IMR-90 (cell line): ENCODE results near the gene EPHA6. TPM values are rescaled to one million over a fixed set of nuclear protein-coding genes. Genes with fewer than 3 reads are reported as not detected.

Experiments
- ATAC-seq: fragments of 200-7000 bp; cut with Tn5 transposase; 2 replicates; pipeline ENCODE4 v1.9.1; 2020; ENCODE audit warnings: low read depth, mild to moderate bottlenecking, moderate library complexity
- BruUV-seq: library from RNA; stranded (reverse); fragments of 400-500 nt; replicated peaks from 2 replicates; lab custom pipeline; 2021; lab: Mats Ljungman, UMichigan
- CTCF ChIA-PET: fragments of 300-600 bp; formaldehyde crosslinking; extraction: SDS; loops from one replicate; lab custom pipeline; 2021; ENCODE audit warnings: antibody characterized with exemption; lab: Yijun Ruan, JAX
- POLR2A ChIA-PET: fragments of 300-600 bp; sonication (Branson Sonifier 250); formaldehyde crosslinking; loops from one replicate; lab custom pipeline; 2022; ENCODE audit warnings: antibody characterized with exemption; ENCODE audit not compliant: unreplicated experiment; lab: Charles Lee
- DNase-seq: peaks from one replicate; pipeline ENCODE4 v3.0.0; 2013
- H2AFZ ChIP-seq: replicated peaks from 2 replicates; pipeline ENCODE3; 2013; ENCODE audit warnings: low read length, mild to moderate bottlenecking; ENCODE audit not compliant: poor library complexity
- H2AK5ac ChIP-seq: 2 replicates; pipeline ENCODE4 v1.6.1; 2013; ENCODE audit warnings: low read depth, low read length, inconsistent platforms
- H2AK9ac ChIP-seq: replicated peaks from 2 replicates; pipeline ENCODE3; 2013; ENCODE audit warnings: mild to moderate bottlenecking, low read depth, low read length, moderate library complexity; ENCODE audit not compliant: poor library complexity
- H2BK120ac ChIP-seq: 2 replicates; pipeline ENCODE4 v1.6.1; 2013; ENCODE audit warnings: low read depth, low read length, inconsistent platforms
- H2BK15ac ChIP-seq: 3 replicates; pipeline ENCODE4 v1.6.1; 2013; ENCODE audit warnings: low read depth, low read length, inconsistent platforms
- H2BK20ac ChIP-seq: 2 replicates; pipeline ENCODE4 v1.6.1; 2013; ENCODE audit warnings: low read depth, mild to moderate bottlenecking, inconsistent platforms, low read length, moderate library complexity
- H2BK5ac ChIP-seq: 2 replicates; pipeline ENCODE4 v1.6.1; 2013; ENCODE audit warnings: mild to moderate bottlenecking, low read depth, low read length, inconsistent platforms; ENCODE audit not compliant: poor library complexity, severe bottlenecking
- H3K14ac ChIP-seq: replicated peaks from 2 replicates; pipeline ENCODE4 v1.6.1; 2013; ENCODE audit warnings: low read depth, low read length, inconsistent platforms
- H3K18ac ChIP-seq: 2 replicates; pipeline ENCODE4 v1.6.1; 2013; ENCODE audit warnings: low read depth, low read length, control low read depth
- H3K23ac ChIP-seq: 2 replicates; pipeline ENCODE4 v1.6.1; 2013; ENCODE audit warnings: low read depth, low read length, inconsistent platforms
- H3K27ac ChIP-seq: 2 replicates; pipeline ENCODE4 v1.5.1; 2013; ENCODE audit warnings: mild to moderate bottlenecking, control low read depth, low read length; ENCODE audit not compliant: insufficient read depth
- H3K27me3 ChIP-seq: 2 replicates; pipeline ENCODE4 v1.6.1; 2013; ENCODE audit warnings: low read length; ENCODE audit not compliant: control insufficient read depth, insufficient read depth
- H3K36me3 ChIP-seq: 2 replicates; pipeline ENCODE4 v1.6.1; 2013; ENCODE audit warnings: low read length, mixed read lengths; ENCODE audit not compliant: control insufficient read depth, insufficient read depth
- H3K4ac ChIP-seq: 2 replicates; pipeline ENCODE4 v1.6.1; 2013; ENCODE audit warnings: low read depth, low read length, inconsistent platforms
- H3K4me1 ChIP-seq: 2 replicates; pipeline ENCODE4 v1.6.1; 2013; ENCODE audit warnings: low read length, mixed read lengths; ENCODE audit not compliant: control insufficient read depth, insufficient read depth
- H3K4me2 ChIP-seq: 2 replicates; pipeline ENCODE4 v1.6.1; 2013; ENCODE audit warnings: low read depth, mild to moderate bottlenecking, control low read depth, low read length, moderate library complexity
- H3K4me3 ChIP-seq: 2 replicates; pipeline ENCODE4 v1.5.1; 2013; ENCODE audit warnings: low read depth, mild to moderate bottlenecking, control low read depth, low read length, moderate library complexity; ENCODE audit not compliant: insufficient read depth
- H3K56ac ChIP-seq: 2 replicates; pipeline ENCODE4 v1.6.1; 2013; ENCODE audit warnings: low read length, inconsistent platforms; ENCODE audit not compliant: insufficient read depth; ENCODE audit errors: extremely low read depth
- H3K79me1 ChIP-seq, 2 experiments: 2 replicates each; pipeline ENCODE4 v1.6.1; 2013; ENCODE audit warnings: low read length in 2 of 2, inconsistent platforms in 1 of 2, low read depth in 1 of 2
- H3K9ac ChIP-seq: 2 replicates; pipeline ENCODE4 v1.6.1; 2013; ENCODE audit warnings: low read depth, low read length, control low read depth
- H3K9me1 ChIP-seq: 2 replicates; pipeline ENCODE4 v1.6.1; 2013; ENCODE audit warnings: low read length, inconsistent platforms; ENCODE audit not compliant: insufficient read depth
- H3K9me3 ChIP-seq: 2 replicates; pipeline ENCODE4 v1.6.1; 2013; ENCODE audit warnings: low read length; ENCODE audit not compliant: control insufficient read depth, insufficient read depth
- H4K20me1 ChIP-seq: 2 replicates; pipeline ENCODE4 v1.6.1; 2013; ENCODE audit warnings: low read length, inconsistent platforms; ENCODE audit not compliant: insufficient read depth
- H4K5ac ChIP-seq: 2 replicates; pipeline ENCODE4 v1.6.1; 2013; ENCODE audit warnings: mild to moderate bottlenecking, low read depth, low read length, control low read depth
- H4K8ac ChIP-seq, 2 experiments: 2 replicates each; pipeline ENCODE4 v1.6.1; 2013; ENCODE audit warnings: low read depth in 2 of 2, low read length in 2 of 2, control low read depth in 1 of 2, inconsistent platforms in 1 of 2
- H4K91ac ChIP-seq: 2 replicates; pipeline ENCODE4 v1.6.1; 2013; ENCODE audit warnings: low read depth, low read length, inconsistent platforms; ENCODE audit not compliant: insufficient read depth
- BHLHE40 ChIP-seq: fragments of 150-350 bp; IDR thresholded peaks from 2 replicates; pipeline ENCODE4 v1.6.1; 2016; ENCODE audit warnings: mild to moderate bottlenecking, low read depth, low read length
- CEBPB ChIP-seq: IDR thresholded peaks from 2 replicates; pipeline ENCODE4 v1.6.1; 2012; ENCODE audit warnings: low read depth, low read length, improper control_type of control experiment
- CHD1 ChIP-seq: IDR thresholded peaks from 2 replicates; pipeline ENCODE4 v1.6.1; 2012; ENCODE audit warnings: low read depth, low read length, improper control_type of control experiment
- FOS ChIP-seq: fragments of 150-350 bp; IDR thresholded peaks from 2 replicates; pipeline ENCODE4 v1.6.1; 2016; ENCODE audit warnings: low read depth, low read length
- MAFK ChIP-seq: IDR thresholded peaks from 2 replicates; pipeline ENCODE4 v1.6.1; 2012; ENCODE audit warnings: low read depth, low read length, improper control_type of control experiment
- MAZ ChIP-seq: IDR thresholded peaks from 2 replicates; pipeline ENCODE4 v1.6.1; 2012; ENCODE audit warnings: low read depth, mild to moderate bottlenecking, low read length, improper control_type of control experiment, moderate library complexity, borderline replicate concordance
- MXI1 ChIP-seq: IDR thresholded peaks from 2 replicates; pipeline ENCODE4 v1.6.1; 2012; ENCODE audit warnings: low read depth, mild to moderate bottlenecking, low read length, moderate library complexity, borderline replicate concordance
- RAD21 ChIP-seq: IDR thresholded peaks from 2 replicates; pipeline ENCODE4 v1.6.1; 2012; ENCODE audit warnings: low read length, improper control_type of control experiment
- RCOR1 ChIP-seq: IDR thresholded peaks from 2 replicates; pipeline ENCODE4 v1.6.1; 2012; ENCODE audit warnings: mild to moderate bottlenecking, low read length, improper control_type of control experiment; ENCODE audit not compliant: insufficient replicate concordance
- RFX5 ChIP-seq: IDR thresholded peaks from 2 replicates; pipeline ENCODE4 v1.8.0; 2012; ENCODE audit warnings: low read depth, mild to moderate bottlenecking, low read length, moderate library complexity
- SMC3 ChIP-seq: fragments of 150-350 bp; IDR thresholded peaks from 2 replicates; pipeline ENCODE4 v1.6.1; 2016; ENCODE audit warnings: low read depth, mild to moderate bottlenecking, antibody characterized with exemption, low read length, moderate library complexity
- WGBS, 2 experiments: methylation state at CpG; one replicate each; pipeline versions ENCODE4 v1.1.5 to v1.1.7; 2013; ENCODE audit warnings: missing lambda C conversion rate in 2 of 2; ENCODE audit not compliant: insufficient read length in 1 of 2; ENCODE audit errors: extremely low coverage in 2 of 2; 5-methylcytosine and 5-hydroxymethylcytosine counted together
- dilution Hi-C: fragments of 300-500 bp; cut with HindIII; formaldehyde crosslinking; loops from one replicate; pipeline ENCODE4 v1.14.3; 2018; ENCODE audit warnings: low sequenced_read_pairs; ENCODE audit not compliant: unreplicated experiment
- in situ Hi-C: fragments of 300-500 bp; cut with MboI; formaldehyde crosslinking; loops from 3 replicates; pipeline ENCODE4 v1.14.3; 2019; ENCODE audit warnings: low sequenced_read_pairs, inconsistent platforms, mixed read lengths
- intact Hi-C: fragments of 100-400 bp; cut with micrococcal nuclease; formaldehyde crosslinking; loops from 2 replicates; pipeline ENCODE4 v1.10.0; 2022
- polyA plus RNA-seq, 3 experiments: library from polyadenylated mRNA; depleted of rRNA; stranded (reverse); fragments of >200 nt; gene quantifications; 2 replicates each; pipeline ENCODE4 v1.2.3, GENCODE V29; 2012; ENCODE audit warnings: low replicate concordance in 1 of 3
- total RNA-seq: library from RNA; depleted of rRNA; stranded (reverse); fragments of >200 nt; gene quantifications from 2 replicates; pipeline ENCODE4 v1.2.3, GENCODE V29; 2012
- TF ChIP-seq, protein P1 (sequence below): fragments of 150-350 bp; IDR thresholded peaks from 2 replicates; pipeline ENCODE4 v1.6.1; 2017; ENCODE audit warnings: mild to moderate bottlenecking, antibody characterized with exemption, low read length, low read depth
- TF ChIP-seq, protein P2 (sequence below): conservative IDR thresholded peaks from 2 replicates; pipeline ENCODE4 v1.5.1; 2012; ENCODE audit warnings: mild to moderate bottlenecking, low read depth, low read length, improper control_type of control experiment

Gene EPHA6
- total and polyA plus RNA-seq, 2 of the 4 experiments (the other 2 are of a cell fraction) = not detected

DNA sequence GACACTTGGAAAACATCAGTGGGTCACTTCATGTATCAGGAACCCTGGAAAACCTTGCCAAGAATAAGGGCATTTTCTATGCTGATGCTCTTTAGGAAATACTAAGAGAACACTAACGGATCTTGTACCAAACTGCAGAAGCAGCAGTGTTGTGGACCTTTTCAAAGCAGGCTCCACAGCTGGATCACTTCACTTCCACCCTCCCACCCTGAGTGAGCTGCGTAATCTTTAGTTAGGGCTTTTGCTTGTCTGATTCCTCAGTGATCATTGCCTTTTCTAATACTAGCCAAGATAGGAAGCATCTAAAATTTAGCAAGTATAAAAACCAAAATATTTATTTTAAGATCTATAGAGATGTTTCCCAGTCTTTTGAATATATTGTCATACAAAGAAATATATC lies 229.0 kb downstream of the EPHA6 start:
- no peak overlapping the region for H3K4me3 ChIP-seq
- no peak overlapping the region for H2BK5ac ChIP-seq
- H3K79me1 ChIP-seq = no peaks in the 10 kb centered on the region
- H4K20me1 ChIP-seq = no peaks in the 10 kb centered on the region
- DNase-seq (no peak), ATAC-seq (no peak)
- BruUV-seq = no TSS peak
- peaks cover 4% of the 10 kb centered on the region for H3K9me3 ChIP-seq
- H3K9ac ChIP-seq = no peak overlapping the region
- H3K9me1 ChIP-seq = no peaks in the 10 kb centered on the region
- no peak overlapping the region for H3K4ac ChIP-seq
- no peak overlapping the region for H3K23ac ChIP-seq
- intact Hi-C loops = no loop called here
- no peak for TF ChIP-seq BHLHE40
- TF ChIP-seq, protein P1, sequence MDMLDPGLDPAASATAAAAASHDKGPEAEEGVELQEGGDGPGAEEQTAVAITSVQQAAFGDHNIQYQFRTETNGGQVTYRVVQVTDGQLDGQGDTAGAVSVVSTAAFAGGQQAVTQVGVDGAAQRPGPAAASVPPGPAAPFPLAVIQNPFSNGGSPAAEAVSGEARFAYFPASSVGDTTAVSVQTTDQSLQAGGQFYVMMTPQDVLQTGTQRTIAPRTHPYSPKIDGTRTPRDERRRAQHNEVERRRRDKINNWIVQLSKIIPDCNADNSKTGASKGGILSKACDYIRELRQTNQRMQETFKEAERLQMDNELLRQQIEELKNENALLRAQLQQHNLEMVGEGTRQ = no peak
- no peak for TF ChIP-seq MAFK
- TF ChIP-seq RCOR1 = no peak
- no peak for TF ChIP-seq RFX5
- no peak for TF ChIP-seq SMC3
- TF ChIP-seq CEBPB = no peak
- no peak for TF ChIP-seq FOS
- no peak for TF ChIP-seq RAD21
- TF ChIP-seq, protein P2, sequence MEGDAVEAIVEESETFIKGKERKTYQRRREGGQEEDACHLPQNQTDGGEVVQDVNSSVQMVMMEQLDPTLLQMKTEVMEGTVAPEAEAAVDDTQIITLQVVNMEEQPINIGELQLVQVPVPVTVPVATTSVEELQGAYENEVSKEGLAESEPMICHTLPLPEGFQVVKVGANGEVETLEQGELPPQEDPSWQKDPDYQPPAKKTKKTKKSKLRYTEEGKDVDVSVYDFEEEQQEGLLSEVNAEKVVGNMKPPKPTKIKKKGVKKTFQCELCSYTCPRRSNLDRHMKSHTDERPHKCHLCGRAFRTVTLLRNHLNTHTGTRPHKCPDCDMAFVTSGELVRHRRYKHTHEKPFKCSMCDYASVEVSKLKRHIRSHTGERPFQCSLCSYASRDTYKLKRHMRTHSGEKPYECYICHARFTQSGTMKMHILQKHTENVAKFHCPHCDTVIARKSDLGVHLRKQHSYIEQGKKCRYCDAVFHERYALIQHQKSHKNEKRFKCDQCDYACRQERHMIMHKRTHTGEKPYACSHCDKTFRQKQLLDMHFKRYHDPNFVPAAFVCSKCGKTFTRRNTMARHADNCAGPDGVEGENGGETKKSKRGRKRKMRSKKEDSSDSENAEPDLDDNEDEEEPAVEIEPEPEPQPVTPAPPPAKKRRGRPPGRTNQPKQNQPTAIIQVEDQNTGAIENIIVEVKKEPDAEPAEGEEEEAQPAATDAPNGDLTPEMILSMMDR = no peak
- no peak for TF ChIP-seq MAZ
- no peak for TF ChIP-seq MXI1
- no peak for TF ChIP-seq CHD1
- no peak overlapping the region for H3K27ac ChIP-seq
- no peak overlapping the region for H2BK15ac ChIP-seq
- no peak overlapping the region for H2AFZ ChIP-seq
- H2BK20ac ChIP-seq = no peak overlapping the region
- ChIA-PET POLR2A (no interaction called here), CTCF (no interaction called here)
- dilution Hi-C loops = no loop called here
- H2AK9ac ChIP-seq = no peak overlapping the region
- H3K18ac ChIP-seq = no peak overlapping the region
- no peak overlapping the region for H3K56ac ChIP-seq
- no peak overlapping the region for H2BK120ac ChIP-seq
- H4K8ac ChIP-seq = no peak overlapping the region
- H4K91ac ChIP-seq = no peak overlapping the region
- no CpG with 5 or more reads among the region's 2 CpGs for WGBS, 2 experiments
- H4K5ac ChIP-seq = no peak overlapping the region
- no peaks in the 10 kb centered on the region for H3K36me3 ChIP-seq
- H3K4me1 ChIP-seq = no peaks in the 10 kb centered on the region
- H2AK5ac ChIP-seq = no peak overlapping the region
- no peak overlapping the region for H3K4me2 ChIP-seq
- H3K14ac ChIP-seq = no peak overlapping the region
- H3K27me3 ChIP-seq = no peaks in the 10 kb centered on the region
- in situ Hi-C loops = no loop called here
